ENCODE measurements around the gene NCCRP1. TPM values are rescaled to one million over a fixed set of nuclear protein-coding genes. Genes with fewer than 3 reads are reported as not detected.

Gene NCCRP1
- polyA plus RNA-seq, 1 experiment: 0.04 TPM

DNA sequence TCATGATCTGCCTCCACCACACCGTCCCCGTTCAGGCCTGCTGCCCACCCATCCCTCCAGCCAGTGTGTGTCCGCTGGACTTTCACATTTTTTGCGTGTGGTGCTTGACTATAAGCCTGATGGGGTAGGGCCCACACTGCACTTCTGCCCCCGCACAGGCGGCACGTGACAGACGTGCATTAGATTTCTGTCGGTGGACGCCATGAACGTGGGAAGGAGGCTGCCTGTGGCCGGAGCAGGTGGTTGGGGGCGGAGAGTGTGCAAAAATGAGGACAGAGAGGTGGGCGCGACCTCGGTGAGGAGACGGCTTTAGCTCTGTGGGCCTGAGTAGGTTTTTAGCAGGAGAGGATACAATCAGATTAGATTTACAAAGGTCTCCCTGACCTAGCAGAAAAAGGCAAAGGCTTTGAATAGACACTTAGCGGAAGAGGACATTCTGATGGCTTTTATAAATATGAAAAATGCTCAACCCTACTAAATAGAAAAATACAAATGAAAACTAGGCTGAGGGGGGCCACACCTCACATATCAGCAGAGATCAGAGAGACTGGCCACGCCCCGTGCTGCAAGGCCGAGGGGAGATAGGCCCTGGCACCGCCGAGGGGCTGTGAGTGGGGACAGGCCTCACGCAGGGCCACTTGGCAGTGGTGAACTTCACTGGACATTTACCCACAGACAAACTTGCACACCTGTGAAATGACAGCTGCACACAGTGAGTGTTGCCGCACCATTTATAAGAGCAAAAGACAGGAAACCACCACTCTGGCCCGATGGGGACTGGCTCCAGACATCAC lies 45.8 kb upstream of the NCCRP1 start:
- CTCF ChIA-PET: no interaction called here

DNA sequence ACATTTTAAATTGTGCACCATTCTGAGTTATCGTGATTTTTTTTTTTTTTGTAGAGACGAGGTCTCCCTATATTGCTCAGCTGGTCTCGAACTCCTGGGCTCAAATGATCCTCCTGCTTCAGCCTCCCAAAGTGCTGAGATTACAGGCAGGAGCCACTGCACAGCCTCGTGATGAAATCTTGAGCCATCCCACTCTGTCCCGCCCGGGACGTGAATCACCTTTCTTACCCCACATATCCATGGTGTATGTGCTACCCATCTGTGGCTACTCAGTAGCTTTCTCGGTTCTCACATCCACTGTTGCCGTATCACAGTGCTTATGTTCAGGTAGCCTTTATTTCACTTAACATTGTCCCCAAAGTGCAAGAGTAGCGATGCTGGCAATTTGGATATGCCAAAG lies 44.7 kb upstream of the NCCRP1 start:
- H3K27me3 ChIP-seq (ENCODE audit: control insufficient read depth, insufficient read depth, low read length): no peaks in the 10 kb centered on the region
- ChIA-PET CTCF (interaction anchor here (1.0 to 1.1 kb wide), 2 partner anchors 25 to 35 kb away, joined by 3 to 4 read pairs; no protein-coding TSS in a partner anchor), POLR2A (no interaction called here)

More for the DNA sequence above, 45.8 kb upstream of the NCCRP1 start:
- no peak overlapping the region for H3K4me3 ChIP-seq (ENCODE audit: low read depth, low read length)
- TF ChIP-seq, protein P1, sequence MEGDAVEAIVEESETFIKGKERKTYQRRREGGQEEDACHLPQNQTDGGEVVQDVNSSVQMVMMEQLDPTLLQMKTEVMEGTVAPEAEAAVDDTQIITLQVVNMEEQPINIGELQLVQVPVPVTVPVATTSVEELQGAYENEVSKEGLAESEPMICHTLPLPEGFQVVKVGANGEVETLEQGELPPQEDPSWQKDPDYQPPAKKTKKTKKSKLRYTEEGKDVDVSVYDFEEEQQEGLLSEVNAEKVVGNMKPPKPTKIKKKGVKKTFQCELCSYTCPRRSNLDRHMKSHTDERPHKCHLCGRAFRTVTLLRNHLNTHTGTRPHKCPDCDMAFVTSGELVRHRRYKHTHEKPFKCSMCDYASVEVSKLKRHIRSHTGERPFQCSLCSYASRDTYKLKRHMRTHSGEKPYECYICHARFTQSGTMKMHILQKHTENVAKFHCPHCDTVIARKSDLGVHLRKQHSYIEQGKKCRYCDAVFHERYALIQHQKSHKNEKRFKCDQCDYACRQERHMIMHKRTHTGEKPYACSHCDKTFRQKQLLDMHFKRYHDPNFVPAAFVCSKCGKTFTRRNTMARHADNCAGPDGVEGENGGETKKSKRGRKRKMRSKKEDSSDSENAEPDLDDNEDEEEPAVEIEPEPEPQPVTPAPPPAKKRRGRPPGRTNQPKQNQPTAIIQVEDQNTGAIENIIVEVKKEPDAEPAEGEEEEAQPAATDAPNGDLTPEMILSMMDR (IDR thresholded peaks at IDR 0.05; ENCODE audit: insufficient read depth, low read depth, low read length): no peak
- H3K27me3 ChIP-seq (ENCODE audit: control insufficient read depth, insufficient read depth, low read length): no peaks in the 10 kb centered on the region
- peaks cover 1% of the 10 kb centered on the region; the same call in 1 of the 2 replicates for H3K36me3 ChIP-seq (ENCODE audit: control insufficient read depth, insufficient read depth, low read length)
- no peak for DNase-seq (ENCODE audit: low read depth)
- POLR2A ChIA-PET: no interaction called here

DNA sequence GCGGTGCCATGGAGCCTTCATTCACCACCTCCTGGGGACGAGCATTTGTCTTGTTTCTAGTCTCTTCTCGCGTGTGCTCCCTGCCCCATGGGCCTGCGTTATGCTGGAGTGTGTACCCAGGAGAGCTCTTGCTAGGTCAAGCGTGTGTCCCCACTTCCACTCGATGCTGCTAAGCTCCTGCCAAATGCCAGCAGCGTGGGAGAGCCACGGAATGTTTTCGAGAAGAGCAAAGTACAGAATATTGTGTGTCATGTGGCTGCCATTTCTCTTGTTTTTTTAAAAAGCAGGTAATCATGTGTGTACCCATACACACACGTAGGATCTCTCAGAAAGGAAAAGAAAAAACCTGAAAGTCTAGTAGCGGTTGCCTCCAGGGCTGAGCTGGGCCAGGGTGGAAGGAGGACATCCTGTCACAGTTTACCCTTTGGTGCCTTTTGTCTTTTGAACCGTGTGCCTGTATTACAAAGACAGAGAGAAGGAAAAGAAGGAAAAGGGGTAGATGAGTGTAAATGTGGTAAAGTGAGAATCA lies 42.6 kb upstream of the NCCRP1 start:
- POLR2A ChIA-PET: no interaction called here
- H3K4me3 ChIP-seq (ENCODE audit: low read depth, low read length): no peak overlapping the region
- no peak for DNase-seq (ENCODE audit: low read depth)
- CTCF ChIA-PET: no interaction called here
- no peaks in the 10 kb centered on the region for H3K27me3 ChIP-seq (ENCODE audit: control insufficient read depth, insufficient read depth, low read length)
- TF ChIP-seq, protein P1 (IDR thresholded peaks at IDR 0.05; ENCODE audit: insufficient read depth, low read depth, low read length): no peak
- peaks cover 4% of the 10 kb centered on the region; the same call in 1 of the 2 replicates for H3K36me3 ChIP-seq (ENCODE audit: control insufficient read depth, insufficient read depth, low read length)

More for the DNA sequence above, 44.7 kb upstream of the NCCRP1 start:
- Histone ChIP-seq H3K36me3 (ENCODE audit: control insufficient read depth, insufficient read depth, low read length) (peaks cover 1% of the 10 kb centered on the region; the same call in 1 of the 2 replicates), H3K4me3 (ENCODE audit: low read depth, low read length) (no peak overlapping the region)
- TF ChIP-seq, protein P1 (IDR thresholded peaks at IDR 0.05; ENCODE audit: insufficient read depth, low read depth, low read length): no peak
- no peak for DNase-seq (ENCODE audit: low read depth)

DNA sequence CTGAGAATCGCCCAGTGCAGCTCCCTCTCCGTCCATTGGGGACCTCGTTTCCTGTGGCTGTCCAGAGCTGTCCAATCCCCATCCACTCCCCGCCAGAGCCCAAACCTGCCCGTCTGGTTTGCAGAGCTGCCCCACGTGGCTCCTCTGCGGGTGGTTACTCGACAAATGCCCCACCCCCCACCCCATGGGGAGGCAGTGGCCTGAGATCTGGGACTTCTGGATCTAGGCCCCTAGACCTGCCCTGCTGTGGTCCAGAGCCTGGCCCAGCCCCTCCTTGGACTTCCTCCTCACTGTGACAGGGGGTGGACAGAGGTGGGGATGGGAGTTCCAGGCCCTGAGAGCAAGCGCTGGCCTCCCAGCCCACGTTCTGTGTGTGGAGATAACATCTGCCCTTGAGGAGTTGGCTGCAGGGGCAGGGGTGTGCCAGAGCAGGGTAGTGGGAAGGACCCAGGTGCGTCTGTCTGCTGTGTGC lies 42.1 kb upstream of the NCCRP1 start:
- no peak overlapping the region for H3K4me3 ChIP-seq (ENCODE audit: low read depth, low read length)
- TF ChIP-seq, protein P1 (IDR thresholded peaks at IDR 0.05; ENCODE audit: insufficient read depth, low read depth, low read length): no peak
- DNase-seq (ENCODE audit: low read depth): no peak
- H3K27me3 ChIP-seq (ENCODE audit: control insufficient read depth, insufficient read depth, low read length): no peaks in the 10 kb centered on the region
- CTCF ChIA-PET: no interaction called here
- POLR2A ChIA-PET: no interaction called here
- H3K36me3 ChIP-seq (ENCODE audit: control insufficient read depth, insufficient read depth, low read length): peaks cover 3% of the 10 kb centered on the region; the same call in 1 of the 2 replicates

DNA sequence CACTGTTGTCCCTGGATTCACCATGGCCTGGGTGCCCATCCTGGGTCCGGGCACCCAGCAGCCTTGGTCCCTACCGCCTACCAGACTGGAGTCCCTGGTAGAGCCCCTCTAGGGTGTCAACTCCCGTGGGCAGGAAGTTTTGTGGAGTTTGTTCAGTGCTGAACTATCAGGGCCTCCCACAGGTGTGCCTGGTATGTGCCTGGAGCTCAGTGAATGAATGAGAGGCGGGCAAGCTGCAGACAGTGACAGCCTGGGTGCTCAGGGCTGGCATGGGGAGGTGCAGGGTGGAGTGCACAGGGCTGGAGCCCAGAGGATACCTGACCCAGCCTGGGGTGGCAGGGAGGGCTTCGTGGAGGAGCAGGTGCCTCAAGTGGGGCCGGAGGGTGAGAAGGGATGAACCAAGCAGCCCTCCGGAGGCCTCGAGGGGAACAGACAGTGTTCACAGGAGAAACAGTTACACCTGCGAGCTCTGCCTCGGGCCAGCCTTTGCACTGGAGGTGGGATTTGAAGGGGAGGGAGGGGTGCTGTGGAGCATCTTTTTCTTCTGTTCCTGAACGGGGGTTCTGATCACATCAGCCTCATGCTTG lies 41.6 kb upstream of the NCCRP1 start:
- TF ChIP-seq, protein P1 (IDR thresholded peaks at IDR 0.05; ENCODE audit: insufficient read depth, low read depth, low read length): no peak
- ChIA-PET POLR2A (no interaction called here), CTCF (no interaction called here)

More for the DNA sequence above, 41.6 kb upstream of the NCCRP1 start:
- no peaks in the 10 kb centered on the region for H3K27me3 ChIP-seq (ENCODE audit: control insufficient read depth, insufficient read depth, low read length)
- no peak for DNase-seq (ENCODE audit: low read depth)
- peaks cover 3% of the 10 kb centered on the region; the same call in 1 of the 2 replicates for H3K36me3 ChIP-seq (ENCODE audit: control insufficient read depth, insufficient read depth, low read length)
- H3K4me3 ChIP-seq (ENCODE audit: low read depth, low read length): no peak overlapping the region

All from BJ (cell line).